Measurements from ENCODE around the gene CUL5. TPM values are rescaled to one million over a fixed set of nuclear protein-coding genes. Genes with fewer than 3 reads are reported as not detected.
A peak's percentile ranks its signal among the peaks of the same experiment; 100 is the strongest.
"Not testable (repeated sequence)": the region's sequence is repeated elsewhere in the genome, so short reads cannot be mapped to it uniquely, and the experiment has no call there.

The CUL5 gene
- total and polyA plus RNA-seq, 2 experiments from 2014 or later: 29.5 to 37.5 TPM

- peak; percentile 68 for DNase-seq
- Histone ChIP-seq H2AFZ (no peak overlapping the region), H3K36me3 (ENCODE audit: low read depth) (peaks cover 8% of the 10 kb centered on the region; the same call in 1 of the 2 replicates), H3K27ac (peak overlapping the region; percentile 51), H3K4me2 (ENCODE audit: unreplicated experiment) (peak overlapping the region; percentile 2), H3K9me2 (ENCODE audit: insufficient read depth) (no peaks in the 10 kb centered on the region), H3K9ac (no peak overlapping the region), H3K4me3 (no peak overlapping the region), H3K27me3 (replicated peaks; ENCODE audit: insufficient read depth) (no peaks in the 10 kb centered on the region), H3K9me3 (ENCODE audit: low read depth) (no peaks in the 10 kb centered on the region), H4K20me1 (ENCODE audit: insufficient read depth) (no peaks in the 10 kb centered on the region), H3K4me1 (ENCODE audit: insufficient read depth) (peaks cover 12% of the 10 kb centered on the region; the same call in 1 of the 2 replicates), H3K79me2 (ENCODE audit: insufficient read depth) (peaks cover 27% of the 10 kb centered on the region; the same call in 1 of the 2 replicates), H3F3A (ENCODE audit: insufficient read depth) (peaks cover 19% of the 10 kb centered on the region; the same call in 1 of the 2 replicates)
- no peak for TF ChIP-seq EZH2 (IDR thresholded peaks at IDR 0.05; ENCODE audit: insufficient read depth, poor library complexity, severe bottlenecking)
- TF ChIP-seq EZH2phosphoT487 (IDR thresholded peaks at IDR 0.05; ENCODE audit: insufficient read depth, low read depth): no peak
- in situ Hi-C loops (cut with MboI): no loop called here
- WGBS, 2 experiments (ENCODE audit: low coverage in 1 of 2, low lambda C conversion rate in 2 of 2, missing lambda C conversion rate in 2 of 2): 10 to 41% methylated on average over 1 of the region's 1 CpG
Measured at GRCh38 chr11:108131993-108132392, 123.3 kb downstream of the CUL5 start.

DNA sequence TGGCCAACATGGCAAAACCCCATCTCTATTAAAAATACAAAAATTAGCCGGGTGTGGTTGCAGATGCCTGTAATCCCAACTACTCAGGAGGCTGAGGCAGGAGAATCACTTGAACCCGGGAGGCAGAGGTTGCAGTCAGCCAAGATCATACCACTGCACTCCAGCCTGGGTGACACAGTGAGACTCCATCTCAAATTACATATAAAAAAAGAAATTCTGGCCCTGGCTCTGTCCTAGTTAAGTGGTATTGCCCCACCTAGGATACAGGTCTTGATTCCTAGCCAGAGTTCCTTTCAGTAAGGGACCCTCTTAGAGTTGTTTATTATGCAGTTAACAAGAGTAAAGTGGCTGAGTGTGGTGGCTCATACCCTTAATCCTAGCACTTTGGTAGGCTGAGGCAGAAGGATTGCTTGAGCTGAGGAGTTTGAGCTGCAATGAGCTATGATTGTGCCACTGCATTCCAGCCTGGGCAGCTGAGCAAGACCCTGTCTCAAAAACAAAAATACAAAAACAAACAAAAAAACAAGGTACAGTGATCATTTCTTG is 124.4 kb downstream of the CUL5 start:
- H3K27me3 ChIP-seq (replicated peaks; ENCODE audit: insufficient read depth); H3K36me3 ChIP-seq (ENCODE audit: low read depth); H3K4me2 ChIP-seq (ENCODE audit: unreplicated experiment); H2AFZ ChIP-seq; DNase-seq; H3K9me3 ChIP-seq (ENCODE audit: low read depth); H3K9me2 ChIP-seq (ENCODE audit: insufficient read depth); H3K9ac ChIP-seq; in situ Hi-C loops (cut with MboI); H4K20me1 ChIP-seq (ENCODE audit: insufficient read depth); H3K4me3 ChIP-seq; H3K27ac ChIP-seq: not testable (repeated sequence)
- Histone ChIP-seq H3K4me1 (ENCODE audit: insufficient read depth) (peaks cover 12% of the 10 kb centered on the region; the same call in 1 of the 2 replicates), H3F3A (ENCODE audit: insufficient read depth) (peaks cover 22% of the 10 kb centered on the region; the same call in 1 of the 2 replicates), H3K79me2 (ENCODE audit: insufficient read depth) (peaks cover 27% of the 10 kb centered on the region; the same call in 1 of the 2 replicates)
- 95 to 100% methylated on average over 2 of the region's 2 CpGs for WGBS, 2 experiments (ENCODE audit: low coverage in 1 of 2, low lambda C conversion rate in 2 of 2, missing lambda C conversion rate in 2 of 2)

- WGBS, 2 experiments (ENCODE audit: low coverage in 1 of 2, low lambda C conversion rate in 2 of 2, missing lambda C conversion rate in 2 of 2): 36 to 42% methylated on average over 2 of the region's 2 CpGs
- H3K4me1 ChIP-seq (ENCODE audit: insufficient read depth): peaks cover 12% of the 10 kb centered on the region; the same call in 1 of the 2 replicates
- no peak overlapping the region for H3K4me2 ChIP-seq (ENCODE audit: unreplicated experiment)
- no peaks in the 10 kb centered on the region for H3K9me2 ChIP-seq (ENCODE audit: insufficient read depth)
- H3K27me3 ChIP-seq (replicated peaks; ENCODE audit: insufficient read depth): no peaks in the 10 kb centered on the region
- no peaks in the 10 kb centered on the region for H4K20me1 ChIP-seq (ENCODE audit: insufficient read depth)
- peaks cover 24% of the 10 kb centered on the region for H3K36me3 ChIP-seq (ENCODE audit: low read depth)
- H3K27ac ChIP-seq: peak overlapping the region; percentile 20; the same call in 1 of the 2 replicates
- H3K4me3 ChIP-seq: no peak overlapping the region
- no peak for TF ChIP-seq EZH2 (IDR thresholded peaks at IDR 0.05; ENCODE audit: insufficient read depth, poor library complexity, severe bottlenecking)
- 0 out of 2 replicates have a peak, but pooled peaks cover under 1% of the 10 kb centered on the region for H3K79me2 ChIP-seq (ENCODE audit: insufficient read depth)
- H3K9me3 ChIP-seq (ENCODE audit: low read depth): no peaks in the 10 kb centered on the region
- peak; percentile 56 for DNase-seq
- in situ Hi-C loops (cut with MboI): no loop called here
- H3K9ac ChIP-seq: 0 out of 2 replicates have a peak overlapping the region, but pooled peaks have one; percentile 8
- H2AFZ ChIP-seq: no peak overlapping the region
- H3F3A ChIP-seq (ENCODE audit: insufficient read depth): peaks cover 22% of the 10 kb centered on the region; the same call in 1 of the 2 replicates
Measured at GRCh38 chr11:108135845-108136544, 127.3 kb downstream of the CUL5 start.

GRCh38 chr11:108137212-108137611 is 128.5 kb downstream of the CUL5 start:
- no peak overlapping the region for H3K4me2 ChIP-seq (ENCODE audit: unreplicated experiment)
- peaks cover 18% of the 10 kb centered on the region; the same call in 1 of the 2 replicates for H3F3A ChIP-seq (ENCODE audit: insufficient read depth)
- H3K9me3 ChIP-seq (ENCODE audit: low read depth): no peaks in the 10 kb centered on the region
- H3K9ac ChIP-seq: no peak overlapping the region
- no peaks in the 10 kb centered on the region for H3K27me3 ChIP-seq (replicated peaks; ENCODE audit: insufficient read depth)
- TF ChIP-seq EZH2phosphoT487 (IDR thresholded peaks at IDR 0.05; ENCODE audit: insufficient read depth, low read depth): no peak
- no peak for TF ChIP-seq EZH2 (IDR thresholded peaks at IDR 0.05; ENCODE audit: insufficient read depth, poor library complexity, severe bottlenecking)
- WGBS, 2 experiments (ENCODE audit: low coverage in 1 of 2, low lambda C conversion rate in 2 of 2, missing lambda C conversion rate in 2 of 2): 92 to 100% methylated on average over 1 of the region's 1 CpG
- no peak overlapping the region for H2AFZ ChIP-seq
- H3K4me3 ChIP-seq: no peak overlapping the region
- H3K27ac ChIP-seq: no peak overlapping the region
- H3K79me2 ChIP-seq (ENCODE audit: insufficient read depth): no peaks in the 10 kb centered on the region
- no peaks in the 10 kb centered on the region for H3K9me2 ChIP-seq (ENCODE audit: insufficient read depth)
- peaks cover 35% of the 10 kb centered on the region for H3K36me3 ChIP-seq (ENCODE audit: low read depth)
- no peaks in the 10 kb centered on the region for H4K20me1 ChIP-seq (ENCODE audit: insufficient read depth)
- peaks cover 3% of the 10 kb centered on the region; the same call in 1 of the 2 replicates for H3K4me1 ChIP-seq (ENCODE audit: insufficient read depth)
- in situ Hi-C loops (cut with MboI): no loop called here
- no peak for DNase-seq

Measured in GM23248 (cell line).